ENCODE results near the gene TCEAL8.

DNA sequence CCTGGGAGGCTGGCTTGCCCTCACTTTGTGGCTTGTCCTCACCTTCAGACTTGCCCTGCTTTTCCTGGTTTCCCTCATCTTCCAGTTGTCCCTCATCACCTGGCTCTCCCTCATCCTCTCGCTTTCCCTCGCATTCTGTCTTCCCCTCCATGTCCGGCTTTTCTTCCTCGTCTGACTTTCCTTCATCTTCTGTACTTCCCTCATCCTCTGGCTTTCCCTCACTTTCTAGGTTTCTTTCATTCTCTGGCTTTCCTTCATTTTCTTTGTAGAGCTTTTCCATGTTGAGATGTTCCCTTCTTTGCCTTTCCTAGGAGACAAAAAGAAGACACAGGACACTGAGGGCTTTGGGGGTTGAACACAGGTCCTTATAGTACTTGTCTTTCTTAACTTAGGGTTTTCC, 19.3 kb upstream of the TCEAL8 start:
- TF ChIP-seq, protein P1, sequence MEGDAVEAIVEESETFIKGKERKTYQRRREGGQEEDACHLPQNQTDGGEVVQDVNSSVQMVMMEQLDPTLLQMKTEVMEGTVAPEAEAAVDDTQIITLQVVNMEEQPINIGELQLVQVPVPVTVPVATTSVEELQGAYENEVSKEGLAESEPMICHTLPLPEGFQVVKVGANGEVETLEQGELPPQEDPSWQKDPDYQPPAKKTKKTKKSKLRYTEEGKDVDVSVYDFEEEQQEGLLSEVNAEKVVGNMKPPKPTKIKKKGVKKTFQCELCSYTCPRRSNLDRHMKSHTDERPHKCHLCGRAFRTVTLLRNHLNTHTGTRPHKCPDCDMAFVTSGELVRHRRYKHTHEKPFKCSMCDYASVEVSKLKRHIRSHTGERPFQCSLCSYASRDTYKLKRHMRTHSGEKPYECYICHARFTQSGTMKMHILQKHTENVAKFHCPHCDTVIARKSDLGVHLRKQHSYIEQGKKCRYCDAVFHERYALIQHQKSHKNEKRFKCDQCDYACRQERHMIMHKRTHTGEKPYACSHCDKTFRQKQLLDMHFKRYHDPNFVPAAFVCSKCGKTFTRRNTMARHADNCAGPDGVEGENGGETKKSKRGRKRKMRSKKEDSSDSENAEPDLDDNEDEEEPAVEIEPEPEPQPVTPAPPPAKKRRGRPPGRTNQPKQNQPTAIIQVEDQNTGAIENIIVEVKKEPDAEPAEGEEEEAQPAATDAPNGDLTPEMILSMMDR (conservative IDR thresholded peaks at IDR 0.05 in 1 of 2, IDR thresholded peaks at IDR 0.05 in 1 of 2; ENCODE audit: extremely low read depth in 1 of 2, insufficient read depth in 1 of 2, low read depth in 1 of 2, low read length in 2 of 2): no peak
- TF ChIP-seq EZH2 (IDR thresholded peaks at IDR 0.05; ENCODE audit: borderline replicate concordance, low read length): no peak

All from mammary epithelial cell (primary cell).